Transverse colon (tissue), 4 donors: ENCODE data around the gene LCE3B. TPM values are rescaled to one million over a fixed set of nuclear protein-coding genes. Genes with fewer than 3 reads are reported as not detected.

Experiments
- DNase-seq: peaks from one replicate; pipeline ENCODE4 v3.0.0-alpha.2; 2019
- H3K27ac ChIP-seq, 4 donors: fragments of 200-600 bp; sonication (generic); 2 replicates each; pipeline ENCODE4 v1.5.1; 2016 to 2018; ENCODE audit warnings: inconsistent platforms in 4 of 4
- H3K27me3 ChIP-seq: fragments of 200-600 bp; sonication (generic); 2 replicates; pipeline ENCODE4 v1.5.1; 2017; ENCODE audit warnings: inconsistent platforms
- H3K36me3 ChIP-seq, 4 donors: fragments of 200-600 bp; sonication (generic); 2 replicates each; pipeline ENCODE4 v1.5.1; 2017 to 2019; ENCODE audit warnings: inconsistent platforms in 4 of 4
- H3K4me1 ChIP-seq, 4 donors: fragments of 200-600 bp; sonication (generic); 2 replicates each; pipeline ENCODE4 v1.5.1; 2017 to 2020; ENCODE audit warnings: inconsistent platforms in 4 of 4
- H3K4me3 ChIP-seq, 4 donors: fragments of 200-600 bp; sonication (generic); 1 replicate in 1 of 4; 2 replicates in 3 of 4; pipeline versions ENCODE4 v1.5.1 to v1.6.1; 2017 to 2019; ENCODE audit warnings: inconsistent platforms in 4 of 4
- H3K9me3 ChIP-seq, 2 donors: fragments of 200-600 bp; sonication (generic); 2 replicates each; pipeline ENCODE4 v1.5.1; 2017 to 2019; ENCODE audit warnings: inconsistent platforms in 2 of 2
- EP300 ChIP-seq: sonication (generic); formaldehyde crosslinking; IDR thresholded peaks from one replicate; pipeline ENCODE4 v1.6.1; 2017; ENCODE audit warnings: antibody characterized with exemption, low read depth
- POLR2A ChIP-seq: fragments of 450-650 bp; IDR thresholded peaks from one replicate; pipeline ENCODE4 v1.6.1; 2016; ENCODE audit warnings: antibody characterized with exemption, mild to moderate bottlenecking, moderate library complexity
- POLR2AphosphoS5 ChIP-seq, 3 donors: sonication (generic); formaldehyde crosslinking; IDR thresholded peaks; one replicate each; pipeline ENCODE4 v1.6.1; 2016; ENCODE audit warnings: antibody characterized with exemption in 3 of 3
- WGBS, 2 donors: methylation state at CpG; one replicate each; pipeline ENCODE4 v1.1.5; 2018; ENCODE audit warnings: low coverage in 1 of 2; 5-methylcytosine and 5-hydroxymethylcytosine counted together
- in situ Hi-C, 4 donors: fragments of 200-750 bp; cut with MboI; loops; one replicate each; pipeline versions ENCODE4 v1.15.0 to v1.15.1; 2017; ENCODE audit warnings: low sequenced_read_pairs in 3 of 4, low pct_ligation_motif_present in 1 of 4, low pct_unique_long_range_greater_than_20kb in 1 of 4
- intact Hi-C: fragments of 100-400 bp; cut with DNase I; formaldehyde crosslinking; loops from one replicate; pipeline ENCODE4 v1.15.1; 2023; ENCODE audit warnings: low total_unique reads
- total RNA-seq, 4 donors: library from RNA; depleted of rRNA; stranded (reverse); fragments of >200 nt; gene quantifications; one replicate each; pipeline ENCODE4 v1.1.0, GENCODE V29; 2016
- TF ChIP-seq, protein P1 (sequence below), 5 experiments: fragments of 200-600 bp in 3 of 5; fragments of 450-650 bp in 2 of 5; sonication (generic) in 3 of 5; IDR thresholded peaks; 1 replicate in 2 of 5; 2 replicates in 3 of 5; pipeline ENCODE4 v1.5.1; 2016 to 2017; ENCODE audit warnings: antibody characterized with exemption in 5 of 5, inconsistent platforms in 3 of 5, mild to moderate bottlenecking in 2 of 5, moderate library complexity in 1 of 5

Gene LCE3B
- total RNA-seq, 4 donors from 2014 or later: not detected

DNA sequence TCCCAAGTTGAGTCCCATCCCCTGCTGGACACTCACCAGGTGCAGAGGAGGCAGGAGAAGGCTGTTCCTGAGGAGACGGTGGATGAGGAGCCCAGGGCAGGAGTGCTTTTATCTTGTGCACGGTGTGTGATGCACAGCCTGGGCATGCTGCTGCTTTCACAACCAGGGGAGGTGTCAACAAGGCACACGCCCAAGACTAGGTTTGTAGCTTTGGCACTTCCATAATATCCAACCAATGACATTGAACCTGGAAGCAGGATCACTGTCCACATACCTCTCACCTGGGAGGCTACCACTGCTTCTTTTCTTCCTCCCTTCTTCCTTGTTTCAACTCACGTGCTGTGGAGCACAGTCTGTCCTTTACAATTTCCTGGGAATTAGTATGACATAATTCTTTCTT is 33.2 kb upstream of the LCE3B start, which contains the start of gene LCE3D:
Gene LCE3D, minus strand, starts transcription at position 84 of the 400 bp plus-strand sequence. CDS start 580 bp downstream, outside the sequence.
- no peaks in the 10 kb centered on the region for H3K9me3 ChIP-seq
- no peaks in the 10 kb centered on the region for H3K4me1 ChIP-seq
- H3K27me3 ChIP-seq: no peaks in the 10 kb centered on the region
- no peak for DNase-seq
- intact Hi-C loops (no loop called here), in situ Hi-C loops (no loop called here)
- H3K36me3 ChIP-seq: no peaks in the 10 kb centered on the region
- no peak for TF ChIP-seq EP300
- TF ChIP-seq POLR2A: no peak
- no peak within 1 kb of the TSS for H3K4me3 ChIP-seq
- no peak within 1 kb of the TSS for H3K27ac ChIP-seq
- 41 to 61% methylated on average over 2 to 4 of the region's 4 CpGs for WGBS, 2 donors

DNA sequence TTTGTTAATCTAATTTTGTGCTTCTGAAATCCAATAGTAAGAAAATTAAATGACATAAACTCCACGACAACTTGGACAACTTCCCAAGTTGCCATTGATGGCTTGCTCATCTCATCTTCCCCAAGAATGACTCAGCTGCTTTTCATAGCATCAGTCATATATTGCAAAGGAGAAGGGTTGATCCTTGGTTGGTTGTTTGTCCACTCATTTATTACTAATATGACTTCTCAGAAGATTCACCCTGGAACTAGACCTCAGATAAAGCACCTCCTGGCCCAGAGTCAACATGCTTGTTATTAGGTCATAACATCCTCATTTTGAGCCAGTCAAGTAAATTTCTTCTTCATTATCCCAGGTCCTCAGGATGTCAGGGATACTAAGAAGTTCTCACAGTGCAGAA is 31.0 kb upstream of the LCE3B start:
- DNase-seq: no peak
- no peaks in the 10 kb centered on the region for H3K9me3 ChIP-seq
- no peaks in the 10 kb centered on the region for H3K36me3 ChIP-seq
- no peak for TF ChIP-seq POLR2A
- no peak for TF ChIP-seq POLR2AphosphoS5 (IDR thresholded peaks at IDR 0.05)
- no peak for TF ChIP-seq EP300
- TF ChIP-seq, protein P1, sequence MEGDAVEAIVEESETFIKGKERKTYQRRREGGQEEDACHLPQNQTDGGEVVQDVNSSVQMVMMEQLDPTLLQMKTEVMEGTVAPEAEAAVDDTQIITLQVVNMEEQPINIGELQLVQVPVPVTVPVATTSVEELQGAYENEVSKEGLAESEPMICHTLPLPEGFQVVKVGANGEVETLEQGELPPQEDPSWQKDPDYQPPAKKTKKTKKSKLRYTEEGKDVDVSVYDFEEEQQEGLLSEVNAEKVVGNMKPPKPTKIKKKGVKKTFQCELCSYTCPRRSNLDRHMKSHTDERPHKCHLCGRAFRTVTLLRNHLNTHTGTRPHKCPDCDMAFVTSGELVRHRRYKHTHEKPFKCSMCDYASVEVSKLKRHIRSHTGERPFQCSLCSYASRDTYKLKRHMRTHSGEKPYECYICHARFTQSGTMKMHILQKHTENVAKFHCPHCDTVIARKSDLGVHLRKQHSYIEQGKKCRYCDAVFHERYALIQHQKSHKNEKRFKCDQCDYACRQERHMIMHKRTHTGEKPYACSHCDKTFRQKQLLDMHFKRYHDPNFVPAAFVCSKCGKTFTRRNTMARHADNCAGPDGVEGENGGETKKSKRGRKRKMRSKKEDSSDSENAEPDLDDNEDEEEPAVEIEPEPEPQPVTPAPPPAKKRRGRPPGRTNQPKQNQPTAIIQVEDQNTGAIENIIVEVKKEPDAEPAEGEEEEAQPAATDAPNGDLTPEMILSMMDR (IDR thresholded peaks at IDR 0.05): no peak
- H3K27me3 ChIP-seq: no peaks in the 10 kb centered on the region
- in situ Hi-C loops (no loop called here), intact Hi-C loops (loop anchor here (1.0 kb wide), 1 partner anchor 36 kb away; no protein-coding TSS in a partner anchor)
- 38 to 58% methylated on average over 1 of the region's 1 CpG for whole genome bisulfite sequencing, 2 donors
- H3K4me1 ChIP-seq: no peaks in the 10 kb centered on the region
- H3K4me3 ChIP-seq: no peak overlapping the region
- H3K27ac ChIP-seq: no peak overlapping the region

DNA sequence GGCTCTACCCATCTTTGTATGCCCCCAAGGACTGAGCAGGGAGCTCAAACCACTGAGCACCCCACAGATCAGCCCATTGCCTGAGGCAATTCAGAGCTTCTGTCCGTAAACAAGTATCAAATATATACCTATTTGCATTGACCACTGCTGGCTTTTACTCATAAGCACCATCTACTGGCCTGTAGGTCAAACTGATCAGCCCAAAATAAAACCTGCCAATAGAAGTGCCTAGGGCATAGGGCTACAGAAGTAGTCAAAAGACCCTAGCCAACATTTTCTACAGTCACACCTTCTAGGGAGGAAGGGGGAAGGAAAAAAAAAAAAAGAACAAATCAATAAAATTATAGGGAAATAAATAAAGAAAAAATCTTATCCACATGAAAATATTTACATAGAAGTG is 28.0 kb upstream of the LCE3B start:
- WGBS, 2 donors: no CpG with 5 or more reads among the region's 1 CpG
- intact Hi-C loops (no loop called here), in situ Hi-C loops (no loop called here)
- Histone ChIP-seq H3K36me3 (no peaks in the 10 kb centered on the region), H3K4me1 (no peaks in the 10 kb centered on the region), H3K9me3 (no peaks in the 10 kb centered on the region), H3K27me3 (no peaks in the 10 kb centered on the region), H3K4me3 (no peak overlapping the region), H3K27ac (no peak overlapping the region)
- no peak for DNase-seq
- TF ChIP-seq, protein P1 (IDR thresholded peaks at IDR 0.05): no peak
- TF ChIP-seq EP300 (no peak), POLR2AphosphoS5 (IDR thresholded peaks at IDR 0.05) (no peak), POLR2A (no peak)

DNA sequence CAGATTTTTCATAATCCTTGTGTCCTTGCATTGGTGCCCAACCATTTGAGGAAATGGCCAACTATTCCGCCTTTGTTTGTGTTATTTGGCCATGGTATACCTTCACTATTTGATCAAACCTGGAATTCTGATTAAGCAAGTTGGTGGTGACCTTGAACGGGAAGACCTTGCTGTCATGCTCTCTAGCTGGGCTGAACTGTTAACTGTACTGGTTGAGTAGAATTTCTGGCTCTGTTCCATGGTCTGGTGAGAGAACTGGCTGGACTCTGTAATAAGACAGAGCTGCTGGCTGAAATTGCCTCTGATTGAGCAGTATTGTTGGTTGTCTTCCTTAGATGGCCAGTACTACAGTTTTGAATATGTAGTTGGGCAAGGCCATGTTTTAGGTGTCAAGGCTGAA is 16.6 kb upstream of the LCE3B start:
- no peaks in the 10 kb centered on the region for H3K4me1 ChIP-seq
- intact Hi-C loops (no loop called here), in situ Hi-C loops (no loop called here)
- DNase-seq: no peak
- H3K36me3 ChIP-seq: no peaks in the 10 kb centered on the region
- H3K4me3 ChIP-seq: no peak overlapping the region
- H3K27ac ChIP-seq: no peak overlapping the region
- TF ChIP-seq POLR2A (no peak), EP300 (no peak), POLR2AphosphoS5 (IDR thresholded peaks at IDR 0.05) (no peak)
- TF ChIP-seq, protein P1 (IDR thresholded peaks at IDR 0.05): no peak
- no peaks in the 10 kb centered on the region for H3K9me3 ChIP-seq
- no peaks in the 10 kb centered on the region for H3K27me3 ChIP-seq
- WGBS, 2 donors: 86% methylated on average over 2 of the region's 2 CpGs; no CpG with 5 or more reads in 1 of the 2 donors

DNA sequence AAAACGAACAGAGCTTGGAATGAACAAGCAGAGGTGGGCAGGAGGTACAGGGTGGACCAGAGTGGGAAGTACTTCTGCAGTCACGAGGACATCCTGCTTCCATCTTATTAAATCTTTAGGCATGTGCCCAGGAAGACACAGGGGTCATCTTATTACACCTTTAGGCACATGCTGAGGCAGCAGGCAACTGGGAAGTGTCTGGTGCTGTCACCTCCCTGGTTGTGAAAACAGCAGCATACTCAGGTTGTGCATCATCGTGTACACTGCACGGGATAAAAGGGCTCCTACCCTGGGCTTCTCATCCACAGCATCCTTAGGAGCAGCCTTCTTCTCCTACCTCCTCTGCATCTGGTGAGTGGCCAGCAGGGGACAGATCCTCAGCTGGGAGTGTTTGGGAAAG is 13.7 kb upstream of the LCE3B start, which contains the start of gene LCE3C:
Gene LCE3C, plus strand, starts transcription at position 301 of the 400 bp plus-strand sequence. CDS start 498 bp downstream, outside the sequence.
- TF ChIP-seq POLR2A (no peak), POLR2AphosphoS5 (IDR thresholded peaks at IDR 0.05) (no peak), EP300 (no peak)
- TF ChIP-seq, protein P1 (IDR thresholded peaks at IDR 0.05): no peak
- in situ Hi-C loops: no loop called here
- no peaks in the 10 kb centered on the region for H3K4me1 ChIP-seq
- H3K4me3 ChIP-seq: no peak within 1 kb of the TSS
- no peaks in the 10 kb centered on the region for H3K27me3 ChIP-seq
- no peak for DNase-seq
- H3K27ac ChIP-seq: no peak within 1 kb of the TSS
- 74% methylated on average over 4 of the region's 4 CpGs; no CpG with 5 or more reads in 1 of the 2 donors for WGBS, 2 donors
- intact Hi-C loops: no loop called here
- H3K36me3 ChIP-seq: no peaks in the 10 kb centered on the region
- no peaks in the 10 kb centered on the region for H3K9me3 ChIP-seq
